Vagina (tissue), 2 donors: ENCODE data around the gene NUP188.

Experiments
- POLR2AphosphoS5 ChIP-seq, 2 donors: sonication (generic); formaldehyde crosslinking; IDR thresholded peaks; one replicate each; pipeline ENCODE4 v1.9.0; 2017; ENCODE audit warnings: antibody characterized with exemption in 2 of 2, mild to moderate bottlenecking in 2 of 2, low read depth in 1 of 2; ENCODE audit not compliant: insufficient read depth in 1 of 2
- TF ChIP-seq, protein P1 (sequence below), 3 experiments: fragments of 450-650 bp in 2 of 3; fragments of 200-600 bp in 1 of 3; sonication (generic) in 1 of 3; IDR thresholded peaks; one replicate each; pipeline ENCODE4 v1.5.1; 2017 to 2019; ENCODE audit warnings: antibody characterized with exemption in 3 of 3, mild to moderate bottlenecking in 2 of 3, moderate library complexity in 2 of 3

DNA sequence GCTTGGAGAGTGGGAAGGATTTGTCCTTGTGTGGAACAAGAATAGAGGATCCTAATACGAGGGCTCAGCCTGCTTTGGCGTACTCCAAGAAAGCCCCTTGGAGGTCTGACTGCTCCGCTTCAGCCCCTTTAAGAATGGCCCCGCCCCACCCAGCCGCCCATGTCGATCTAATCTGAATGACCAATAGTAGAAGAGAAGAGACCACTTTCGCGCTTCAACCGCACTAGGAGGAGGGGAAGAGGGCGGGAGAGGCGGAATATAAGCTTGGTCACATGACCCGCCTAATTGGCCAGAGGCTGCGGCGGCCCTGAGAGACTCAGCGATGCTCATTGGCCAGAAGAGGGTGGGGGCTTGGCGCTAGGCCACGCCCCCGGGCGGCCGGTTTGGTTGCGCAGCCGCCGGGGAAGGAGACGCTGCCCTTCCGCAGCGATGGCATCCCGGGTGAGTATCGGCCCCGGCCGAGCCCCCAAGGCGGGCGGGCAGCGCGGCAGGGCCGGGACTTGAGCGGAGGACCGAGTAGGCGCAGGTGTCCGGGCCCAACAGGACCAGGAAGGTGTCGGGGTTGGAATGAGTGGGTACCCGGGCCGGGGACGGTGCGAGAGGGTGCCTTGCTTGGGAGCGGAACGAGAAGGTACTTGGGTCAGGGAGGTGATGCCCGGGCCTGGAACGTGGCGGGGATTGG, 88.9 kb downstream of the NUP188 start, which contains the start of gene MIGA2:
- TF ChIP-seq, protein P1, sequence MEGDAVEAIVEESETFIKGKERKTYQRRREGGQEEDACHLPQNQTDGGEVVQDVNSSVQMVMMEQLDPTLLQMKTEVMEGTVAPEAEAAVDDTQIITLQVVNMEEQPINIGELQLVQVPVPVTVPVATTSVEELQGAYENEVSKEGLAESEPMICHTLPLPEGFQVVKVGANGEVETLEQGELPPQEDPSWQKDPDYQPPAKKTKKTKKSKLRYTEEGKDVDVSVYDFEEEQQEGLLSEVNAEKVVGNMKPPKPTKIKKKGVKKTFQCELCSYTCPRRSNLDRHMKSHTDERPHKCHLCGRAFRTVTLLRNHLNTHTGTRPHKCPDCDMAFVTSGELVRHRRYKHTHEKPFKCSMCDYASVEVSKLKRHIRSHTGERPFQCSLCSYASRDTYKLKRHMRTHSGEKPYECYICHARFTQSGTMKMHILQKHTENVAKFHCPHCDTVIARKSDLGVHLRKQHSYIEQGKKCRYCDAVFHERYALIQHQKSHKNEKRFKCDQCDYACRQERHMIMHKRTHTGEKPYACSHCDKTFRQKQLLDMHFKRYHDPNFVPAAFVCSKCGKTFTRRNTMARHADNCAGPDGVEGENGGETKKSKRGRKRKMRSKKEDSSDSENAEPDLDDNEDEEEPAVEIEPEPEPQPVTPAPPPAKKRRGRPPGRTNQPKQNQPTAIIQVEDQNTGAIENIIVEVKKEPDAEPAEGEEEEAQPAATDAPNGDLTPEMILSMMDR (IDR thresholded peaks at IDR 0.05): no peak
- peak; percentile 97 for TF ChIP-seq POLR2AphosphoS5 (IDR thresholded peaks at IDR 0.05; ENCODE audit: insufficient read depth in 1 of 2, low read depth in 1 of 2)
